Panc1 (cell line): ENCODE measurements around the gene EFR3B.

Experiments
- POLR2AphosphoS5 ChIP-seq: IDR thresholded peaks from 2 replicates; pipeline ENCODE4 v1.6.1; 2012; ENCODE audit warnings: mild to moderate bottlenecking, low read depth, low read length, moderate library complexity
- TF ChIP-seq, protein P1 (sequence below): fragments of 450-650 bp; IDR thresholded peaks from 2 replicates; pipeline ENCODE4 v1.5.1; 2017; ENCODE audit warnings: mild to moderate bottlenecking
- TF ChIP-seq, protein P2 (sequence below), 2 experiments: IDR thresholded peaks; 2 replicates each; pipeline ENCODE4 v1.6.1; 2011 to 2012; ENCODE audit warnings: low read depth in 2 of 2, control low read depth in 1 of 2, low read length in 1 of 2, mild to moderate bottlenecking in 1 of 2, moderate library complexity in 1 of 2; ENCODE audit not compliant: insufficient read depth in 1 of 2

- no peak for TF ChIP-seq POLR2AphosphoS5
- TF ChIP-seq, protein P1, sequence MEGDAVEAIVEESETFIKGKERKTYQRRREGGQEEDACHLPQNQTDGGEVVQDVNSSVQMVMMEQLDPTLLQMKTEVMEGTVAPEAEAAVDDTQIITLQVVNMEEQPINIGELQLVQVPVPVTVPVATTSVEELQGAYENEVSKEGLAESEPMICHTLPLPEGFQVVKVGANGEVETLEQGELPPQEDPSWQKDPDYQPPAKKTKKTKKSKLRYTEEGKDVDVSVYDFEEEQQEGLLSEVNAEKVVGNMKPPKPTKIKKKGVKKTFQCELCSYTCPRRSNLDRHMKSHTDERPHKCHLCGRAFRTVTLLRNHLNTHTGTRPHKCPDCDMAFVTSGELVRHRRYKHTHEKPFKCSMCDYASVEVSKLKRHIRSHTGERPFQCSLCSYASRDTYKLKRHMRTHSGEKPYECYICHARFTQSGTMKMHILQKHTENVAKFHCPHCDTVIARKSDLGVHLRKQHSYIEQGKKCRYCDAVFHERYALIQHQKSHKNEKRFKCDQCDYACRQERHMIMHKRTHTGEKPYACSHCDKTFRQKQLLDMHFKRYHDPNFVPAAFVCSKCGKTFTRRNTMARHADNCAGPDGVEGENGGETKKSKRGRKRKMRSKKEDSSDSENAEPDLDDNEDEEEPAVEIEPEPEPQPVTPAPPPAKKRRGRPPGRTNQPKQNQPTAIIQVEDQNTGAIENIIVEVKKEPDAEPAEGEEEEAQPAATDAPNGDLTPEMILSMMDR: no peak
- TF ChIP-seq, protein P2, sequence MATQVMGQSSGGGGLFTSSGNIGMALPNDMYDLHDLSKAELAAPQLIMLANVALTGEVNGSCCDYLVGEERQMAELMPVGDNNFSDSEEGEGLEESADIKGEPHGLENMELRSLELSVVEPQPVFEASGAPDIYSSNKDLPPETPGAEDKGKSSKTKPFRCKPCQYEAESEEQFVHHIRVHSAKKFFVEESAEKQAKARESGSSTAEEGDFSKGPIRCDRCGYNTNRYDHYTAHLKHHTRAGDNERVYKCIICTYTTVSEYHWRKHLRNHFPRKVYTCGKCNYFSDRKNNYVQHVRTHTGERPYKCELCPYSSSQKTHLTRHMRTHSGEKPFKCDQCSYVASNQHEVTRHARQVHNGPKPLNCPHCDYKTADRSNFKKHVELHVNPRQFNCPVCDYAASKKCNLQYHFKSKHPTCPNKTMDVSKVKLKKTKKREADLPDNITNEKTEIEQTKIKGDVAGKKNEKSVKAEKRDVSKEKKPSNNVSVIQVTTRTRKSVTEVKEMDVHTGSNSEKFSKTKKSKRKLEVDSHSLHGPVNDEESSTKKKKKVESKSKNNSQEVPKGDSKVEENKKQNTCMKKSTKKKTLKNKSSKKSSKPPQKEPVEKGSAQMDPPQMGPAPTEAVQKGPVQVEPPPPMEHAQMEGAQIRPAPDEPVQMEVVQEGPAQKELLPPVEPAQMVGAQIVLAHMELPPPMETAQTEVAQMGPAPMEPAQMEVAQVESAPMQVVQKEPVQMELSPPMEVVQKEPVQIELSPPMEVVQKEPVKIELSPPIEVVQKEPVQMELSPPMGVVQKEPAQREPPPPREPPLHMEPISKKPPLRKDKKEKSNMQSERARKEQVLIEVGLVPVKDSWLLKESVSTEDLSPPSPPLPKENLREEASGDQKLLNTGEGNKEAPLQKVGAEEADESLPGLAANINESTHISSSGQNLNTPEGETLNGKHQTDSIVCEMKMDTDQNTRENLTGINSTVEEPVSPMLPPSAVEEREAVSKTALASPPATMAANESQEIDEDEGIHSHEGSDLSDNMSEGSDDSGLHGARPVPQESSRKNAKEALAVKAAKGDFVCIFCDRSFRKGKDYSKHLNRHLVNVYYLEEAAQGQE (IDR thresholded peaks at IDR 0.05; ENCODE audit: insufficient read depth in 1 of 2, low read depth in 2 of 2, low read length in 1 of 2): no peak
Observed at GRCh38 chr2:25115249-25115883, 73.5 kb downstream of the EFR3B start.
